HCT116 (cell line): ENCODE results near the gene PROX2. TPM values are rescaled to one million over a fixed set of nuclear protein-coding genes. Genes with fewer than 3 reads are reported as not detected.

Experiments used
- ATAC-seq: fragments of 200-7000 bp; cut with Tn5 transposase; 2 replicates; pipeline ENCODE4 v1.9.1; 2020; ENCODE audit warnings: mild to moderate bottlenecking, moderate library complexity
- BruUV-seq: library from RNA; stranded (reverse); fragments of 400-500 nt; replicated peaks from 2 replicates; lab custom pipeline; 2021; lab: Mats Ljungman, UMichigan
- CTCF ChIA-PET: fragments of 300-600 bp; sonication (Branson Sonifier 250); formaldehyde crosslinking; loops from one replicate; lab custom pipeline; 2021; ENCODE audit warnings: antibody characterized with exemption; lab: Charles Lee
- POLR2A ChIA-PET: fragments of 300-600, 350-600 bp; sonication (Branson Sonifier 250); formaldehyde crosslinking; loops from one replicate; lab custom pipeline; 2021; ENCODE audit warnings: antibody characterized with exemption; lab: Charles Lee
- RAD21 ChIA-PET, 2 experiments: fragments of 300-600 bp; sonication (Branson Sonifier 250); formaldehyde crosslinking; loops; one replicate each; lab custom pipeline; 2023; ENCODE audit warnings: low total read pairs in 2 of 2; ENCODE audit not compliant: uncharacterized antibody in 2 of 2, unreplicated experiment in 2 of 2, low non-redundant PET in 1 of 2; lab: Charles Lee
- DNase-seq: peaks from one replicate; pipeline ENCODE4 v3.0.0-alpha.2; 2010; ENCODE audit warnings: low read depth, low spot score
- H2AFZ ChIP-seq: fragments of 200-600 bp; shearing (Covaris generic), sonication (generic); 2 replicates; pipeline ENCODE4 v1.6.1; 2017; ENCODE audit warnings: low read depth, mixed run types, mixed read lengths, antibody characterized with exemption, low read length; ENCODE audit not compliant: poor library complexity, severe bottlenecking
- H3K27ac ChIP-seq: 2 replicates; pipeline ENCODE4 v1.5.1; 2012; ENCODE audit warnings: low read depth, low read length
- H3K27me3 ChIP-seq: fragments of 200-600 bp; sonication (generic); 2 replicates; pipeline ENCODE4 v1.6.1; 2016; ENCODE audit warnings: mixed run types, low read length, mixed read lengths; ENCODE audit not compliant: insufficient read depth
- H3K36me3 ChIP-seq, 2 experiments: fragments of 200-500 bp in 1 of 2; fragments of 200-600 bp in 1 of 2; sonication (Bioruptor generic) in 1 of 2; sonication (generic) in 1 of 2; 2 replicates each; pipeline versions ENCODE4 v1.5.1 to v1.6.1; 2014 to 2016; ENCODE audit warnings: low read length in 2 of 2, inconsistent platforms in 1 of 2, mixed read lengths in 1 of 2, mixed run types in 1 of 2; ENCODE audit not compliant: insufficient read depth in 2 of 2, control insufficient read depth in 1 of 2
- H3K4me1 ChIP-seq, 2 experiments: fragments of 200-600 bp in 1 of 2; sonication (generic) in 1 of 2; 2 replicates each; pipeline versions ENCODE4 v1.5.1 to v1.6.1; 2012 to 2017; ENCODE audit warnings: low read length in 2 of 2, inconsistent platforms in 1 of 2, mild to moderate bottlenecking in 1 of 2, mixed read lengths in 1 of 2, mixed run types in 1 of 2, moderate library complexity in 1 of 2; ENCODE audit not compliant: insufficient read depth in 2 of 2, control insufficient read depth in 1 of 2
- H3K4me2 ChIP-seq: fragments of 200-600 bp; sonication (generic); 2 replicates; pipeline ENCODE4 v1.6.1; 2017; ENCODE audit warnings: mixed run types, low read length, mixed read lengths
- H3K4me3 ChIP-seq, 2 experiments: fragments of 200-600 bp in 1 of 2; sonication (generic) in 1 of 2; replicated peaks in 1 of 2; 2 replicates each; pipeline ENCODE4 v1.5.1; 2011 to 2016; ENCODE audit warnings: low read length in 2 of 2, control low read depth in 1 of 2, low read depth in 1 of 2, mild to moderate bottlenecking in 1 of 2, mixed read lengths in 1 of 2, mixed run types in 1 of 2
- H3K79me2 ChIP-seq: fragments of 200-600 bp; sonication (generic); 2 replicates; pipeline ENCODE4 v1.6.1; 2017; ENCODE audit warnings: mild to moderate bottlenecking, mixed run types, low read length, moderate library complexity, mixed read lengths; ENCODE audit not compliant: insufficient read depth
- H3K9ac ChIP-seq: fragments of 200-600 bp; sonication (generic); 2 replicates; pipeline ENCODE4 v1.6.1; 2016; ENCODE audit warnings: low read length, mixed read lengths
- H3K9me2 ChIP-seq: fragments of 200-600 bp; sonication (generic), shearing (Covaris generic); 2 replicates; pipeline ENCODE4 v1.6.1; 2017; ENCODE audit warnings: mixed run types, mild to moderate bottlenecking, moderate library complexity; ENCODE audit not compliant: insufficient read depth
- H3K9me3 ChIP-seq, 2 experiments: fragments of 200-500 bp in 1 of 2; fragments of 200-600 bp in 1 of 2; sonication (Bioruptor generic) in 1 of 2; sonication (generic) in 1 of 2; 2 replicates each; pipeline ENCODE4 v1.6.1; 2014 to 2017; ENCODE audit warnings: low read length in 2 of 2, mixed read lengths in 2 of 2, inconsistent platforms in 1 of 2, low read depth in 1 of 2, mild to moderate bottlenecking in 1 of 2, mixed run types in 1 of 2, moderate library complexity in 1 of 2; ENCODE audit not compliant: control insufficient read depth in 1 of 2, insufficient read depth in 1 of 2
- H4K20me1 ChIP-seq: fragments of 200-600 bp; sonication (generic), shearing (Covaris generic); 2 replicates; pipeline ENCODE4 v1.6.1; 2017; ENCODE audit warnings: mixed run types, mild to moderate bottlenecking, moderate library complexity; ENCODE audit not compliant: insufficient read depth
- JUND ChIP-seq: IDR thresholded peaks from 2 replicates; pipeline ENCODE4 v1.6.1; 2012
- POLR2AphosphoS5 ChIP-seq: IDR thresholded peaks from 2 replicates; pipeline ENCODE4 v1.6.1; 2011; ENCODE audit warnings: mild to moderate bottlenecking, low read depth, low read length, moderate library complexity
- SRF ChIP-seq: IDR thresholded peaks from 2 replicates; pipeline ENCODE4 v1.6.1; 2012; ENCODE audit warnings: low read depth
- intact Hi-C: fragments of 100-400 bp; cut with micrococcal nuclease; formaldehyde crosslinking; loops from 2 replicates; pipeline ENCODE4 v1.10.0; 2022
- total RNA-seq: library from RNA; stranded (reverse); gene quantifications from one replicate; pipeline ENCODE4 v1.2.1, GENCODE V29; 2021; ENCODE audit not compliant: unreplicated experiment

PROX2 gene
- total RNA-seq, 1 experiment from 2014 or later = not detected

GRCh38 chr14:74867673-74868072 is 8.3 kb downstream of the PROX2 start:
- intact Hi-C loops = no loop called here
- no peak for DNase-seq
- no peak overlapping the region for H3K4me3 ChIP-seq
- POLR2A ChIA-PET = no interaction called here
- H2AFZ ChIP-seq = no peak overlapping the region
- no peak overlapping the region for H3K4me2 ChIP-seq
- CTCF ChIA-PET = interaction anchor here (1.1 to 1.6 kb wide), 2 partner anchors 11 to 221 kb away, joined by 3 to 4 read pairs; no protein-coding TSS in a partner anchor
- 0 out of 2 replicates have a peak, but pooled peaks cover 3% of the 10 kb centered on the region for H3K27me3 ChIP-seq
- TF ChIP-seq POLR2AphosphoS5 = no peak
- H3K36me3 ChIP-seq = no peaks in the 10 kb centered on the region
- no peaks in the 10 kb centered on the region for H3K79me2 ChIP-seq
- no peaks in the 10 kb centered on the region for H3K4me1 ChIP-seq
- H3K9me2 ChIP-seq = no peaks in the 10 kb centered on the region
- no TSS peak for BruUV-seq
- H4K20me1 ChIP-seq = no peaks in the 10 kb centered on the region
- no peak overlapping the region for H3K27ac ChIP-seq
- H3K9me3 ChIP-seq = no peaks in the 10 kb centered on the region
- no peak overlapping the region for H3K9ac ChIP-seq
- RAD21 ChIA-PET = no interaction called here
- ATAC-seq = no peak

DNA sequence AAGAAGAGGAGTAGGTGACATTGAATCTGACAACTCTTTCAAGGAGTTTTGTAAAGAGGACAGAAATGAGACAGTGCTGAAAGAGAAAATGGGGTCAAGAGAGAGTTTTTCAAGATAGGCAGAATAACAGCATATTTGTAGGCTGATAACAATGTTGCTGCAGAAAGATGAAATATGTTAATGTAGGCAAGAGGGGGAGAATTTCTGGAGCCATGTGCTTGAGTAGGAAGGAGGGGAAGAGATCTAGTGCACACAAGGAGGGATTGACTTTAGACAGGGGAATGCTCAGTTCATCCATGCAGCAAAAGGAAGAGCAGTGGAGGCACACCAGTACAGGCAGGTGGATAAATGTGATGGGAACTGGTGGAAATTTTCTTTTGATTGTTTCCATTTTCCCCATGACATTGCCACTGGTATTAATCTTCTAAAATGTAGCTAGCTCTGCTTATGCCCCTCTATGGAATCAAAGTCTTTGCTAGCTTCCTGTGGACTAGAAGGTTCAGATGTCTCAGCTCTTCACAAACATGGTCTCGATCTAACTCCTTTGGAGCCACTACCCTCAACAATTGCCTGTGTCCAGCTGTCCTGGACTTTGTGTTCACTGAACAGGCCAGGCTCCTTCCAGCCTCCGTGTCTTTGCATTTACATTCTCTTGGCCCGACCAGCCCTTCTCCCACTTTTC is 9.1 kb downstream of the PROX2 start:
- BruUV-seq = no TSS peak
- DNase-seq (no peak), ATAC-seq (no peak)
- intact Hi-C loops = no loop called here
- Histone ChIP-seq H3K36me3 (no peaks in the 10 kb centered on the region), H3K79me2 (no peaks in the 10 kb centered on the region), H3K9me3 (no peaks in the 10 kb centered on the region), H4K20me1 (no peaks in the 10 kb centered on the region), H3K9me2 (no peaks in the 10 kb centered on the region), H3K4me1 (no peaks in the 10 kb centered on the region), H2AFZ (no peak overlapping the region), H3K27ac (no peak overlapping the region), H3K4me3 (no peak overlapping the region), H3K4me2 (no peak overlapping the region), H3K27me3 (0 out of 2 replicates have a peak, but pooled peaks cover 3% of the 10 kb centered on the region), H3K9ac (no peak overlapping the region)
- CTCF ChIA-PET = interaction anchor here (1.1 to 1.6 kb wide), 2 partner anchors 11 to 39 kb away, joined by 3 to 4 read pairs; no protein-coding TSS in a partner anchor
- TF ChIP-seq POLR2AphosphoS5 (no peak), JUND (no peak), SRF (no peak)
- RAD21 ChIA-PET = no interaction called here
- POLR2A ChIA-PET = no interaction called here
